BE2C (cell line): ENCODE data around the gene SLC26A1.

Experiments
- DNase-seq: peaks from one replicate; pipeline ENCODE4 v3.0.0-alpha.2; 2020
- H3K27me3 ChIP-seq: fragments of 250-450 bp; sonication (Bioruptor Pico); 2 replicates; pipeline ENCODE4 v1.5.1; 2020; ENCODE audit warnings: mild to moderate bottlenecking
- H3K36me3 ChIP-seq: fragments of 250-450 bp; sonication (Bioruptor Pico); 2 replicates; pipeline ENCODE4 v1.5.1; 2020; ENCODE audit warnings: mild to moderate bottlenecking
- H3K4me1 ChIP-seq: fragments of 250-450 bp; sonication (Bioruptor Pico); 2 replicates; pipeline ENCODE4 v1.5.1; 2020
- H3K4me3 ChIP-seq: 2 replicates; pipeline ENCODE4 v1.5.1; 2011; ENCODE audit warnings: low read depth, low read length
- H3K9me3 ChIP-seq: fragments of 250-450 bp; sonication (Bioruptor Pico); 2 replicates; pipeline ENCODE4 v1.5.1; 2020
- CTCF ChIP-seq: IDR thresholded peaks from 2 replicates; pipeline ENCODE4 v1.5.1; 2012; ENCODE audit warnings: mild to moderate bottlenecking, low read depth, low read length

The SLC26A1 gene

DNA sequence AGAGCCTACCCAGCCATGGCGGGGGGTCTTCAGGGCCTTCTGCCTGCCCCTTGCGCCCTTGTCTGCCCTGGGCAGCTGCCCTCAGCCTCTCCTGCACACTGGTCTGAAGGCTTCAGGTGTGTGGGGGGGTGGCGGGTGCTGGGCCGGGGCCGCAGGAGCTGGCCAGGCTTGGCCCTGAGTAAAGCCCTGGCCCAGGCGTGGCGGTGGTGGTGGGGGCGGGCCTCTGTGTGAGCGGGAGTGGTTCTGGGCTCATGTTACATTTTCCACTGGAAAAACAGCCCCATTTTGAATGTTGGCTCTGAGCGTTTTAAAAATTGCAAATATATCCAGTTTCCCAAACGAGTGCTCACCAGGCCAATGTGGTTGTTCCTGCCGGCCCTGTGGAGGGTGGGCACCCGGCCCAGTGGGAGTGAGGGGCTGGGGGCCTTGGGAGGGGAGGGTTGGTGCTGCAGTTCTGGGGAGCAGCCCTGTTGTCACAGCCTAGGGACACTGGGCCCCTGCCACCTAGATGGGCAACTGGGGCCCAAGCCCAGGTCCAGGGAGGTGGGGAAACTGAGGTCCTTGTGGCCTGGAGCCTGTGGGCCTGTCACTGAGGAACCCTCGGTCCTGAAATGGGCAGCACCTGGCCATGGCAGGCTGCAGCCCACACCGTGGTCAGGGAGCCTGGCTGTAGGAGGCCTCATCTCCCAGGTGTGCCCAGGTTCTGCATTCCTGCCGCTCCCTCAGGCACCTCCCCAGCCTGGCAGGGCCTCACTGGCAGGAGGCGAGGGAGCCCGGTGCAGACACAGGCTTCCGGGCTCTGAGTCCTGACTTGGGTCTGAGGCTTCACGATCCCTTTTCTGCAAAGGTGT lies 46.5 kb upstream of the SLC26A1 start:
- H3K4me3 ChIP-seq: no peak overlapping the region
- peaks cover 13% of the 10 kb centered on the region for H3K27me3 ChIP-seq
- no peaks in the 10 kb centered on the region for H3K4me1 ChIP-seq
- no peak for TF ChIP-seq CTCF
- no peaks in the 10 kb centered on the region for H3K36me3 ChIP-seq
- DNase-seq: no peak
- no peaks in the 10 kb centered on the region for H3K9me3 ChIP-seq

GRCh38 chr4:1038948-1039492 lies 45.8 kb upstream of the SLC26A1 start:
- no peak for TF ChIP-seq CTCF
- no peaks in the 10 kb centered on the region for H3K9me3 ChIP-seq
- H3K36me3 ChIP-seq: no peaks in the 10 kb centered on the region
- DNase-seq: no peak
- peaks cover 7% of the 10 kb centered on the region for H3K27me3 ChIP-seq
- no peak overlapping the region for H3K4me3 ChIP-seq
- no peaks in the 10 kb centered on the region for H3K4me1 ChIP-seq

DNA sequence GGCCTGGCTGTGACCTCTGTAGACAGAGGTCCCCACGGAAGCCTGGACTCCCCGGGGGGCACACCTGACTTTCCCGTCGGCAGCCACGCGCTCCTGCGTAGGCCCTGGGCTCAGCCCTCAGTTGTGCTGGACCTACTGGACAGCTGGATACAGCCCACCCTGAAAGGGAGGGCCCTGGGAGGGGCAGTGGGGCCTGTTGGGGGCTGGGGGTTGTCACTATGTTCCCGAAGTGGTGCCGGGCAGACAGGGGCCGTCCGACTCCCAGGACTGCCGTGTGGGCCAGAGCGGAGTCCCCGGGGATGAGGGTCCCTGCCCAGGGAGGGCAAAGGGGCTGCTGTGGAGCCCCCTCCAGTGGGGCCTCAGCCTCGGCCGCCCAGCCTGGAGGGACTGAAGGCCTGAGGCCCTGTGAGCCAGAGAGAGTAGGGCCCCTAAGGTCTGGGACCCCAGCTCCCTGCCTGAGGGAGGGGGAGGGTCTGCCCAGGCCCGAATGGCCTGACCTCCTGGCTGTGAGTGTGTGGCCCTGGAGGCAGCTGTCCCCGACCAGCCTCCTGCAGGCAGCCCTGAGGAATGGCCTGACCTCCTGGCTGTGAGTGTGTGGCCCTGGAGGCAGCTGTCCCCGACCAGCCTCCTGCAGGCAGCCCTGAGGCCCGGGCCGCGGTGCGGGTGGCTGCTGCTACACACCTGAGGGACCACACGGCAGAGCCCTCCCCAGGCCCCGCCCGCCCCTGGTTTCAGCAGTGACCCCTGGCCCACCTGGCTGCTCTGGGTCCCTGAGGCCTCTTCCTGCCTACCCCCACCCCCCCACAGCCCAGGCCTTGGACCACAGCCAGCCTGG lies 44.0 kb upstream of the SLC26A1 start:
- H3K27me3 ChIP-seq: peaks cover 11% of the 10 kb centered on the region
- no peaks in the 10 kb centered on the region for H3K9me3 ChIP-seq
- TF ChIP-seq CTCF: no peak
- no peak overlapping the region for H3K4me3 ChIP-seq
- no peak for DNase-seq
- H3K4me1 ChIP-seq: no peaks in the 10 kb centered on the region
- no peaks in the 10 kb centered on the region for H3K36me3 ChIP-seq

DNA sequence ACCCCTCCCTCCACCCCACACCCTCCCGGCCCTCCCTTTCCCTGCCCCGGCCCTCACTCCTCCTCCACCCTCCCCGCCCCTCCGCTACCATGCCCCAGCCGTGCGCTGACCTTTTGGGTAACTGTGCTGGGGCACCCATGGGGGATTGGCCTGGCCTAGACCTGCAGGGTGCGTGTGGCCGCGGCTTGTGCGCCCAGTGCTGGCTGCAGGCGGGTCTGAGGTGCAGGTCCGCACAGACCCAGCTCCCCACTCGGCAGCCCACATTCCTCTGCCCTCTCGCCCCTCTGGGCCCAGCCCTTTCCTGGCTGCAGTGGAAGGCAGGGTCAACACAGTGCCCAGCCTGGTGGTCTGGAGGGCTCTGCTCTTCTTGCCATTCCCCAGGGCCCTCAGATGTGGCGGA lies 42.9 kb upstream of the SLC26A1 start:
- no peaks in the 10 kb centered on the region for H3K9me3 ChIP-seq
- no peak for TF ChIP-seq CTCF
- no peak for DNase-seq
- no peaks in the 10 kb centered on the region for H3K4me1 ChIP-seq
- no peaks in the 10 kb centered on the region for H3K36me3 ChIP-seq
- peaks cover 17% of the 10 kb centered on the region for H3K27me3 ChIP-seq
- no peak overlapping the region for H3K4me3 ChIP-seq

DNA sequence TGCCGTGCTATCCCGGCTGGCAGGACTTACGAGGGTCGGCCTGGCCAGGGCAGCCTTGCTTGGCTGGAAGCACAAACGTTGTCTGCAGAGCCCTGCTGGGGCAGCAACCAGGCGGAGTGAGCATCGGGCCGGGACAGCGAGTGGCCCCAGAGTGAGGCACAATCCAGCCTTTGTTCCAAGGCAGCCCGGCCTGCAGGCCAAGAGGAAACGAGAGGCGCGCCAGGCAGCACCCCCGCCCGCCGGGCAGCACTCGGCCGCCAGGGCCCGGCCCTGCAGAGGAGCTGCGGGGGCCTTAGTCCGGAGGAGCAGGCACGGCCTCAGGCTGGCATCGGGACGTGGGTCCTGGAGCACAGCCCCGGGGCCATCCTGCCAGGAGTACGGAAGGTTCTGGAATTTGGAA lies 42.3 kb upstream of the SLC26A1 start:
- no peak overlapping the region for H3K4me3 ChIP-seq
- no peaks in the 10 kb centered on the region for H3K36me3 ChIP-seq
- H3K9me3 ChIP-seq: no peaks in the 10 kb centered on the region
- DNase-seq: no peak
- no peak for TF ChIP-seq CTCF
- H3K4me1 ChIP-seq: no peaks in the 10 kb centered on the region
- H3K27me3 ChIP-seq: peaks cover 17% of the 10 kb centered on the region
